Astrocyte (in vitro differentiated cells and primary cell): ENCODE data around the gene PPAN. TPM values are rescaled to one million over a fixed set of nuclear protein-coding genes. Genes with fewer than 3 reads are reported as not detected.

ENCODE experiments used
- DNase-seq: peaks from one replicate; pipeline ENCODE4 v3.0.0-alpha.2; 2010; ENCODE audit warnings: low read depth
- FAIRE-seq: peaks from 2 replicates; lab custom pipeline; 2011; peaks lifted over from hg19 to GRCh38; lab: Jason Lieb, UNC
- H2AFZ ChIP-seq: 2 replicates; pipeline ENCODE4 v1.6.0; 2012; ENCODE audit warnings: low read depth, low read length, inconsistent platforms
- H3K27ac ChIP-seq: 2 replicates; pipeline ENCODE4 v1.5.1; 2011; ENCODE audit warnings: low read depth, low read length, inconsistent platforms
- H3K27me3 ChIP-seq: 2 replicates; pipeline ENCODE4 v1.6.0; 2011; ENCODE audit warnings: low read length, inconsistent platforms; ENCODE audit not compliant: insufficient read depth
- H3K36me3 ChIP-seq: 2 replicates; pipeline ENCODE4 v1.5.1; 2011; ENCODE audit warnings: low read length, inconsistent platforms; ENCODE audit not compliant: insufficient read depth
- H3K4me1 ChIP-seq: 2 replicates; pipeline ENCODE4 v1.5.1; 2011; ENCODE audit warnings: low read length, inconsistent platforms; ENCODE audit not compliant: insufficient read depth
- H3K4me2 ChIP-seq: 2 replicates; pipeline ENCODE4 v1.6.0; 2012; ENCODE audit warnings: low read length, inconsistent platforms
- H3K4me3 ChIP-seq: 2 replicates; pipeline ENCODE4 v1.5.1; 2011; ENCODE audit warnings: low read depth, mild to moderate bottlenecking, low read length, inconsistent platforms; ENCODE audit not compliant: insufficient read depth
- H3K79me2 ChIP-seq: 2 replicates; pipeline ENCODE4 v1.6.0; 2012; ENCODE audit warnings: mild to moderate bottlenecking, low read length, inconsistent platforms; ENCODE audit not compliant: insufficient read depth
- H3K9ac ChIP-seq: 2 replicates; pipeline ENCODE4 v1.6.0; 2012; ENCODE audit warnings: mild to moderate bottlenecking, low read length, inconsistent platforms
- H3K9me3 ChIP-seq: 2 replicates; pipeline ENCODE4 v1.5.1; 2012; ENCODE audit warnings: low read depth, mild to moderate bottlenecking, low read length, inconsistent platforms; ENCODE audit not compliant: insufficient read depth
- H4K20me1 ChIP-seq: 2 replicates; pipeline ENCODE4 v1.6.0; 2012; ENCODE audit warnings: low read length, inconsistent platforms; ENCODE audit not compliant: insufficient read depth
- H3K27ac Mint-ChIP-seq: one replicate; pipeline ENCODE4 v1.8.0; 2021; ENCODE audit warnings: mild to moderate bottlenecking, mixed read lengths; ENCODE audit not compliant: unreplicated experiment
- H3K27me3 Mint-ChIP-seq: one replicate; pipeline ENCODE4 v1.8.0; 2021; ENCODE audit warnings: low read depth, mixed read lengths; ENCODE audit not compliant: unreplicated experiment
- H3K36me3 Mint-ChIP-seq: one replicate; pipeline ENCODE4 v1.8.0; 2021; ENCODE audit warnings: low read depth, mixed read lengths; ENCODE audit not compliant: unreplicated experiment
- H3K4me1 Mint-ChIP-seq: one replicate; pipeline ENCODE4 v1.8.0; 2021; ENCODE audit warnings: low read depth, mixed read lengths; ENCODE audit not compliant: unreplicated experiment
- H3K4me3 Mint-ChIP-seq: one replicate; pipeline ENCODE4 v1.8.0; 2021; ENCODE audit warnings: mild to moderate bottlenecking, moderate library complexity, mixed read lengths; ENCODE audit not compliant: unreplicated experiment
- H3K9me3 Mint-ChIP-seq: one replicate; pipeline ENCODE4 v1.8.0; 2021; ENCODE audit warnings: mild to moderate bottlenecking, mixed read lengths; ENCODE audit not compliant: unreplicated experiment
- CTCF ChIP-seq: IDR thresholded peaks from 2 replicates; pipeline ENCODE4 v1.5.1; 2011; ENCODE audit warnings: low read depth, mild to moderate bottlenecking, inconsistent platforms, low read length, moderate library complexity; ENCODE audit not compliant: insufficient read depth
- EZH2 ChIP-seq: IDR thresholded peaks from 2 replicates; pipeline ENCODE4 v1.6.1; 2012; ENCODE audit warnings: mild to moderate bottlenecking, low read length, inconsistent platforms; ENCODE audit not compliant: insufficient read depth
- total RNA-seq: library from RNA; stranded (reverse); gene quantifications from 2 replicates; pipeline ENCODE4 v1.2.1, GENCODE V29; 2021

The PPAN gene
- total RNA-seq, 1 donor from 2014 or later: 55.6 TPM

GRCh38 chr19:10126213-10126639 lies 20.1 kb downstream of the PPAN start:
- Histone ChIP-seq H2AFZ (no peak overlapping the region), H3K27ac (no peak overlapping the region), H3K4me1 (no peaks in the 10 kb centered on the region), H3K9ac (no peak overlapping the region), H3K4me2 (no peak overlapping the region), H4K20me1 (no peaks in the 10 kb centered on the region), H3K4me3 (no peak overlapping the region), H3K27me3 (no peaks in the 10 kb centered on the region), H3K9me3 (no peaks in the 10 kb centered on the region), H3K79me2 (no peaks in the 10 kb centered on the region), H3K36me3 (peaks cover 11% of the 10 kb centered on the region)
- FAIRE-seq (no peak), DNase-seq (no peak)
- no peak overlapping the region for H3K27ac Mint-ChIP-seq
- H3K27me3 Mint-ChIP-seq: no peaks in the 10 kb centered on the region
- H3K9me3 Mint-ChIP-seq: no peaks in the 10 kb centered on the region
- peaks cover 3% of the 10 kb centered on the region for H3K36me3 Mint-ChIP-seq
- TF ChIP-seq EZH2 (no peak), CTCF (no peak)
- H3K4me1 Mint-ChIP-seq: no peaks in the 10 kb centered on the region
- H3K4me3 Mint-ChIP-seq: no peak overlapping the region

- Mint-ChIP-seq H3K4me1 (peaks cover 2% of the 10 kb centered on the region), H3K4me3 (no peak overlapping the region), H3K27ac (no peak overlapping the region), H3K9me3 (no peaks in the 10 kb centered on the region), H3K27me3 (no peaks in the 10 kb centered on the region), H3K36me3 (peaks cover 9% of the 10 kb centered on the region)
- Histone ChIP-seq H3K36me3 (peaks cover 23% of the 10 kb centered on the region), H3K9ac (no peak overlapping the region), H3K4me1 (peaks cover 2% of the 10 kb centered on the region), H3K79me2 (no peaks in the 10 kb centered on the region), H3K27me3 (no peaks in the 10 kb centered on the region), H4K20me1 (no peaks in the 10 kb centered on the region), H3K9me3 (no peaks in the 10 kb centered on the region), H3K4me2 (no peak overlapping the region), H2AFZ (no peak overlapping the region), H3K4me3 (no peak overlapping the region), H3K27ac (no peak overlapping the region)
- FAIRE-seq: no peak
- no peak for DNase-seq
- TF ChIP-seq EZH2 (no peak), CTCF (no peak)
These were observed 26.7 kb downstream of the PPAN start for GRCh38 chr19:10132905-10133304.

- Mint-ChIP-seq H3K27ac (peak overlapping the region; percentile 34), H3K27me3 (no peaks in the 10 kb centered on the region), H3K9me3 (no peaks in the 10 kb centered on the region), H3K4me1 (peaks cover 2% of the 10 kb centered on the region), H3K4me3 (no peak overlapping the region), H3K36me3 (peaks cover 9% of the 10 kb centered on the region)
- Histone ChIP-seq H3K27me3 (no peaks in the 10 kb centered on the region), H3K27ac (no peak overlapping the region), H3K9ac (no peak overlapping the region), H3K79me2 (no peaks in the 10 kb centered on the region), H3K9me3 (no peaks in the 10 kb centered on the region), H2AFZ (no peak overlapping the region), H3K36me3 (peaks cover 21% of the 10 kb centered on the region), H3K4me3 (no peak overlapping the region), H3K4me2 (no peak overlapping the region), H4K20me1 (no peaks in the 10 kb centered on the region), H3K4me1 (peaks cover 2% of the 10 kb centered on the region)
- no peak for TF ChIP-seq EZH2
- TF ChIP-seq CTCF: no peak
- FAIRE-seq (no peak), DNase-seq (no peak)
These were observed 27.4 kb downstream of the PPAN start for GRCh38 chr19:10133596-10133995.
